ENCODE data around the gene GUCY2C. TPM values are rescaled to one million over a fixed set of nuclear protein-coding genes. Genes with fewer than 3 reads are reported as not detected.
A peak's percentile ranks its signal among the peaks of the same experiment; 100 is the strongest.
"Not testable (repeated sequence)": the region's sequence is repeated elsewhere in the genome, so short reads cannot be mapped to it uniquely, and the experiment has no call there.

Gene GUCY2C
- not detected in 2 replicates for total RNA-seq (2014; rRNA removed; shearing (Covaris generic))
- polyA plus RNA-seq (2014; cell fraction: nucleus; rRNA removed), result not detected in 2 replicates

- DNase-seq (ENCODE audit: extremely low read depth, low read depth), result no peak
Measured at GRCh38 chr12:14696265-14696741, at the start of gene GUCY2C. TSS of gene GUCY2C (minus strand) at chr12:14696599. CDS start at chr12:14696448, 151 bp downstream.

- DNase-seq (ENCODE audit: extremely low read depth, low read depth), result no peak
Measured at GRCh38 chr12:14743061-14743460, 46.7 kb upstream of the GUCY2C start.

- no peak for DNase-seq (ENCODE audit: extremely low read depth, low read depth)
Measured at GRCh38 chr12:14741942-14742341, 45.5 kb upstream of the GUCY2C start.

- no peak for DNase-seq (ENCODE audit: extremely low read depth, low read depth)
Measured at GRCh38 chr12:14741153-14741552, 44.8 kb upstream of the GUCY2C start.

GRCh38 chr12:14736441-14736840 lies 40.0 kb upstream of the GUCY2C start:
- DNase-seq (ENCODE audit: extremely low read depth, low read depth), result not testable (repeated sequence)

GRCh38 chr12:14731821-14732220 lies 35.4 kb upstream of the GUCY2C start:
- DNase-seq (ENCODE audit: extremely low read depth, low read depth), result no peak

GRCh38 chr12:14729586-14729985 lies 33.2 kb upstream of the GUCY2C start:
- no peak for DNase-seq (ENCODE audit: extremely low read depth, low read depth)

GRCh38 chr12:14723763-14724162 lies 27.4 kb upstream of the GUCY2C start:
- DNase-seq (ENCODE audit: extremely low read depth, low read depth), result peak; percentile 39

GRCh38 chr12:14716848-14717444 lies 20.5 kb upstream of the GUCY2C start:
- peak; percentile 31 for DNase-seq (ENCODE audit: extremely low read depth, low read depth)

GRCh38 chr12:14714437-14714836 lies 18.0 kb upstream of the GUCY2C start:
- DNase-seq (ENCODE audit: extremely low read depth, low read depth), result no peak

- DNase-seq (ENCODE audit: extremely low read depth, low read depth), result no peak
Measured at GRCh38 chr12:14710632-14711320, 14.4 kb upstream of the GUCY2C start.

GRCh38 chr12:14701809-14702568 lies 5.6 kb upstream of the GUCY2C start:
- DNase-seq (ENCODE audit: extremely low read depth, low read depth), result no peak

- DNase-seq (ENCODE audit: extremely low read depth, low read depth), result no peak
Measured at GRCh38 chr12:14700935-14701334, 4.5 kb upstream of the GUCY2C start.

GRCh38 chr12:14699923-14700322 lies 3.5 kb upstream of the GUCY2C start:
- DNase-seq (ENCODE audit: extremely low read depth, low read depth), result no peak

- no peak for DNase-seq (ENCODE audit: extremely low read depth, low read depth)
Measured at GRCh38 chr12:14698555-14698954, 2.2 kb upstream of the GUCY2C start.

- no peak for DNase-seq (ENCODE audit: extremely low read depth, low read depth)
Measured at GRCh38 chr12:14695715-14696141, 671 bp downstream of the GUCY2C start.

- DNase-seq (ENCODE audit: extremely low read depth, low read depth), result no peak
Measured at GRCh38 chr12:14694970-14695369, 1.4 kb downstream of the GUCY2C start.

- DNase-seq (ENCODE audit: extremely low read depth, low read depth), result no peak
Measured at GRCh38 chr12:14694145-14694714, 2.2 kb downstream of the GUCY2C start.

- no peak for DNase-seq (ENCODE audit: extremely low read depth, low read depth)
Measured at GRCh38 chr12:14693116-14693515, 3.3 kb downstream of the GUCY2C start.

GRCh38 chr12:14691560-14691959 lies 4.8 kb downstream of the GUCY2C start:
- DNase-seq (ENCODE audit: extremely low read depth, low read depth), result no peak

- no peak for DNase-seq (ENCODE audit: extremely low read depth, low read depth)
Measured at GRCh38 chr12:14689996-14690395, 6.4 kb downstream of the GUCY2C start.

Measured in NCI-H460 (cell line).